ENCODE measurements around the gene GAS6. TPM values are rescaled to one million over a fixed set of nuclear protein-coding genes. Genes with fewer than 3 reads are reported as not detected.

The GAS6 gene
- total RNA-seq, 1 donor from 2014 or later: 71.5 TPM

DNA sequence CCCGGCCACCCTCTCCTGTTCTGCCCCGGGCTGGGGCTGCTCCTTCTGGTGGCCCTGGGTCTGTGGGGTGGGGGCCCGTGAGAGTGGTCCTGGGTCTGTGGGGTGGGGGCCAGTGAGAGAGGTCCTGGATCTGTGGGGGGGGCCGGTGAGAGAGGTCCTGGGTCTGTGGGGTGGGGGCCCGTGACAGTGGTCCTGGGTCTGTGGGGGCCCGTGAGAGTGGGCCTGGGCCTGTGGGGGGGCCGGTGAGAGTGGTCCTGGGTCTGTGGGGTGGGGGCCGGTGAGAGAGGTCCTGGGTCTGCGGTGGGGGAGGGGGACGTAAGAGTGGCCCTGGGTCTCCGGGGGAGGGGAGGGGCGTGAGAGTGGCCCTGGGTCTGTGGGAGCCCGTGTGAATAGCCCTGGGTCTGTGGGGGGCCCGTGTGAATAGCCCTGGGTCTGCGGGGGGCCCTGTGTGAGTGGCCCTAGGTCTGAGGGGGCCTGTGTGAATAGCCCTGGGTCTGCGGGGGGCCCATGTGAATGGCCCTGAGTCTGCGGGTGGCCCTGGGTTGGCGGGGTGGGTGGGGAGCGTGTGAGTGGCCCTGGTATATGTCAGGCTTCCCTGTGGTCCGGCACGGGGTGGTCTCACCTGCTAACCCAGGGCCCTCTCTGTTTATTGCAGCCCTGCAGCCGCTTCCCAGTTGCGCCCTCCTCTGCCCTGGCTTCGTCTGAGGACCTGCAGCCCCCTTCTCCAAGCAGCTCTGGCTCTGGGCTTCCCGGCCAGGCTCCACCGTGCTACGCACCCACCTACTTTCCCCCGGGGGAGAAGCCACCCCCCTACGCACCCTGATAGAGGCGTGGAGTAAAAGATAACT is 52.6 kb downstream of the GAS6 start:
- no peak for DNase-seq (ENCODE audit: low spot score in 2 of 2, unreplicated experiment in 2 of 2)
- H3K27me3 Mint-ChIP-seq (ENCODE audit: low read depth): no peaks in the 10 kb centered on the region

DNA sequence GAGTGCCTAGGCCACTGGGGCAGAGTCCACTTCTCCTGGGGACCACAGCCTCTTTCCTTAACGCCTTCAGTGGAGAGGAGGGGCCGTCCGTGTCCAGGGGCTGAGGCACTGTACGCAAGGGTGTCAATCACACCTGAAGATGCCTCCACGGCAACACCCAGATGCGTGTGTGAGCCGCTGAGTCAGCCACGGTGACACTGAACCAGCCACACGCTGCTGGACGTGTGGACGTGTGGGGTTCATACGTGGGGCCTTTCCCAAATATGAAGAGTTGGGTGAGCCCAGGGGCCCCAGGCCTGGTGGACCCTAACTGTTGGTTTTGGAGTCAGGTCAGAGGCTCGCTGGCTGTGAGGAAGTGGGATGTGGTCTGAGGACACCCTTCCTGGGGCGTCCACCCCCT is 53.2 kb downstream of the GAS6 start:
- H3K4me1 Mint-ChIP-seq: peaks cover 14% of the 10 kb centered on the region
- H3K27ac Mint-ChIP-seq: no peak overlapping the region
- DNase-seq (ENCODE audit: low spot score in 2 of 2, unreplicated experiment in 2 of 2): no peak
- no peaks in the 10 kb centered on the region for H3K27me3 Mint-ChIP-seq (ENCODE audit: low read depth)
- H3K9me3 Mint-ChIP-seq: peaks cover 12% of the 10 kb centered on the region
- TF ChIP-seq, protein P1, sequence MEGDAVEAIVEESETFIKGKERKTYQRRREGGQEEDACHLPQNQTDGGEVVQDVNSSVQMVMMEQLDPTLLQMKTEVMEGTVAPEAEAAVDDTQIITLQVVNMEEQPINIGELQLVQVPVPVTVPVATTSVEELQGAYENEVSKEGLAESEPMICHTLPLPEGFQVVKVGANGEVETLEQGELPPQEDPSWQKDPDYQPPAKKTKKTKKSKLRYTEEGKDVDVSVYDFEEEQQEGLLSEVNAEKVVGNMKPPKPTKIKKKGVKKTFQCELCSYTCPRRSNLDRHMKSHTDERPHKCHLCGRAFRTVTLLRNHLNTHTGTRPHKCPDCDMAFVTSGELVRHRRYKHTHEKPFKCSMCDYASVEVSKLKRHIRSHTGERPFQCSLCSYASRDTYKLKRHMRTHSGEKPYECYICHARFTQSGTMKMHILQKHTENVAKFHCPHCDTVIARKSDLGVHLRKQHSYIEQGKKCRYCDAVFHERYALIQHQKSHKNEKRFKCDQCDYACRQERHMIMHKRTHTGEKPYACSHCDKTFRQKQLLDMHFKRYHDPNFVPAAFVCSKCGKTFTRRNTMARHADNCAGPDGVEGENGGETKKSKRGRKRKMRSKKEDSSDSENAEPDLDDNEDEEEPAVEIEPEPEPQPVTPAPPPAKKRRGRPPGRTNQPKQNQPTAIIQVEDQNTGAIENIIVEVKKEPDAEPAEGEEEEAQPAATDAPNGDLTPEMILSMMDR (IDR thresholded peaks at IDR 0.05; ENCODE audit: unreplicated experiment): no peak
- peaks cover 3% of the 10 kb centered on the region for H3K36me3 Mint-ChIP-seq
- H3K4me3 Mint-ChIP-seq: no peak overlapping the region

More for the DNA sequence above, 52.6 kb downstream of the GAS6 start:
- TF ChIP-seq, protein P1 (IDR thresholded peaks at IDR 0.05; ENCODE audit: unreplicated experiment): no peak
- Mint-ChIP-seq H3K4me1 (peaks cover 14% of the 10 kb centered on the region), H3K4me3 (no peak overlapping the region), H3K9me3 (peaks cover 12% of the 10 kb centered on the region), H3K36me3 (peaks cover 3% of the 10 kb centered on the region), H3K27ac (no peak overlapping the region)

DNA sequence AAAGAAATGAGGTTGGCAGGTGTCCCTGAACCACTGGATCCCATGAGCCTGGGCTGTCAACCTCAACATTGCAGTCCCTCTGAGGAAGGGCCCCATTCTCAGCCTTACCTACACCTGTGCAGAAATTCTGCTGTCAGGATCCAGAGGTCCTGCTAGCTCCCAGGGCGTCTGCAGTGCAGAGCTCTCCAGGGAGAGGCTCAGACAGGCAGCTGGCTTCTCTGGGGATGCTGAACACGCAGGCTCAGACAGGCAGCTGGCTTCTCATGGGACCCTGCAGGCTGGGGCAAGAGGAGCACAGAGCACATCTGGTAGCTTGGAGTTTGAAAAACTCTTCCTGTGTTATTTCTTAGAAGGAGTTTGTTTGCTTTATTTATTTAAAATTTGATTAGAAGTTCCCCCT is 53.9 kb downstream of the GAS6 start:
- H3K4me1 Mint-ChIP-seq: peaks cover 10% of the 10 kb centered on the region
- no peak overlapping the region for H3K27ac Mint-ChIP-seq
- peaks cover 12% of the 10 kb centered on the region for H3K9me3 Mint-ChIP-seq
- H3K4me3 Mint-ChIP-seq: no peak overlapping the region
- H3K27me3 Mint-ChIP-seq (ENCODE audit: low read depth): no peaks in the 10 kb centered on the region
- peaks cover 3% of the 10 kb centered on the region for H3K36me3 Mint-ChIP-seq
- DNase-seq (ENCODE audit: low spot score in 2 of 2, unreplicated experiment in 2 of 2): no peak
- TF ChIP-seq, protein P1 (IDR thresholded peaks at IDR 0.05; ENCODE audit: unreplicated experiment): no peak

DNA sequence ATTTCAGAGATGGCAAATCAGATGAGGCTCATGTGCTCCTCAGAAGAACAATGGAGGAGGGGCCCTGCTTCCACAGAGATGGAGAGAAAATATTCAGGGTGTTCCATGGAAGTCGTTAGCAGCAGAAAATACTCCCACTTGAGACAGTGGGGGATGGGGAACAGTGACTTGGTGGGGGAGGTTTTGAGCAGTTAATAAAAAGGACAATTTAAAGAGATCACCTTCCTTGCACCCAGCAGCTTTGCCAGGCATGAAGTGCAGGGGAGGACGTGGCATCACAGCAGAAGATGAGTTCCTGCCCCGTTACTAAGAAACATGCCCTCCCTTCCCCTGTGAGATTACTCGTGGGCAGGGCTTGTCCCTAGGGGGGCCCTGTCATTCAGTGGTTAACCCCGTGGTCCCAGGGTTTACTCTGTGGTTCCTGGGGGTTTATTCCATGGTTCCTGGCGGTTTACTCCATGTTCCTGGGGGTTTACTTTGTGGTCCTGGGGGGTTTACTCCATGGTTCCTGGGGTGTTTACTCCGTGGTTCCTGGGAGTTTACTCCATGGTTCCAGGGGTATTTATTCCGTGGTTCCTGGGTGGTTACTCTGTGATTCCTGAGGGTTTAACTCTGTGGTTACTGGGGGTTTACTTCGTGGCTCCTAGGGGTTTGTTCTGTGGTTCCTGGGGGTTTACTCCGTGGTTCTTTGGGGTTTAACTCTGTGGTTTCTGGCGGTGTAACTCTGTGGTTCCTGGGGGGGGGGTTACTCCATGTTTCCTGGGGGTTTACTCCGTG is 55.6 kb downstream of the GAS6 start:
- H3K4me1 Mint-ChIP-seq: no peaks in the 10 kb centered on the region
- H3K9me3 Mint-ChIP-seq: peaks cover 12% of the 10 kb centered on the region
- peaks cover 3% of the 10 kb centered on the region for H3K36me3 Mint-ChIP-seq
- H3K27me3 Mint-ChIP-seq (ENCODE audit: low read depth): no peaks in the 10 kb centered on the region
- DNase-seq (ENCODE audit: low spot score in 2 of 2, unreplicated experiment in 2 of 2): no peak
- TF ChIP-seq, protein P1 (IDR thresholded peaks at IDR 0.05; ENCODE audit: unreplicated experiment): no peak
- H3K27ac Mint-ChIP-seq: no peak overlapping the region
- H3K4me3 Mint-ChIP-seq: no peak overlapping the region

DNA sequence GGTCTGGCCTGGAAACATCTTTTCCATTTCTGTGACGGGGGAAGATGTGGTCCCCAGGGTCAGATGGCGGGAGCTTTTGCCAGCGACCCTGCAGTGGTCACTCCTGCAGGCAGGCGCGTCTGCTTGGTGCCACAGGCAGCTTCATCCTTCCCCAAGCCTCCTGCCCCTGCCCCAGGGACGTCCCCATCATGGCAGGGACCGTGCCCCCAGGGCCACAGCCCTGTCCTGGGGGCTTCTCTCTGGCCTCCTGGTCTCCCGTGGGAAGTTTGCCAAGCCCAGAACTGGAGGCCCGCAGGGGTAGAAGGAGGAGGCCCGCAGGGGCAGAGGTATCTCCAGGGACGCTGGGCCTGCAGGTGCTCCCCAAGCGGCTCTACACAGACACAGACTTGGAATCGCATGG is 57.4 kb downstream of the GAS6 start:
- TF ChIP-seq, protein P1 (IDR thresholded peaks at IDR 0.05; ENCODE audit: unreplicated experiment): no peak
- Mint-ChIP-seq H3K36me3 (peaks cover 3% of the 10 kb centered on the region), H3K27ac (no peak overlapping the region), H3K4me3 (no peak overlapping the region), H3K9me3 (peaks cover 12% of the 10 kb centered on the region), H3K4me1 (peaks cover 5% of the 10 kb centered on the region), H3K27me3 (ENCODE audit: low read depth) (no peaks in the 10 kb centered on the region)
- DNase-seq (ENCODE audit: low spot score in 2 of 2, unreplicated experiment in 2 of 2): no peak
